Mucosa of gallbladder (tissue), 1 donor: Measurements from ENCODE around the gene ADD1. TPM values are rescaled to one million over a fixed set of nuclear protein-coding genes. Genes with fewer than 3 reads are reported as not detected.

Experiments used
- DNase-seq: peaks from one replicate; pipeline ENCODE4 v3.0.0-alpha.2; 2020; ENCODE audit warnings: low spot score
- total RNA-seq: library from RNA; stranded (reverse); gene quantifications from one replicate; pipeline ENCODE4 v1.2.1, GENCODE V29; 2021
- donor health status: DM: no; HTN: no; CAD: no.

Gene ADD1
- total RNA-seq, 1 donor from 2014 or later, result 346 TPM

DNA sequence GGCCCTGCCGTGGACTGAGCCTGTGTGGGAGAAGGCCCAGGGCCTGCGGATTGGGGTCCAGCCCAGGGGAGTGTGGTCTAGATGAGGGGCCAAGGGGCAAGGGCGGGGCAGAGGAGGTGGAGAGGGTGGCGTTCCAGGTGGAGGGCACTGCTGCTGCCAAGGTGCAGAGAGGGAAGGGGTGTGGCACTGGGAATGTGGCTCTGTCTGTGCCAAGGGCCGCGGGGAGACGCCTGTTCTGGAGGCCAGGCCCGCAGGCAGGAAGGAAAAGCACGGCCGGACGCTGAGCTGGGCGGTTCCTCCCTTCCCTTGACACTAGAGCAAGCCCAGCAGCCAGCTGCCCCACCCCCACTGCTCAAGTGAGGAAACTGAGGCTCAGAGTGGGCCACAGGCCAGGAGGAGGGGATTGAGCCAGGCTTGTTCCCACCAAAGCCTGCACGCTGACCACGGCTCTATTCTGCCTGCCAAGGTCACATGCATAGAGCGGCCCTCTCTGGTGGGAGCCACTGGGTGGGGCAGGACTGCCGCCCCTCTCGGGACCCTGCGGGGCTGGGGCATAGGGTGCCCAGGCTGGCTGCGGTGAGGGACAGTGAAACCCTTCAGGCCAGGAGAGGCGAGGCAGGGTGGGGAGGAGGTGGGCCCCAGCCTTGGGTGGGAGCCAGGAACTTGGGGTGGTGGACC, 37.8 kb upstream of the ADD1 start:
- DNase-seq, result peak; percentile 79

GRCh38 chr4:2806390-2807355, 37.0 kb upstream of the ADD1 start:
- peak; percentile 77 for DNase-seq

DNA sequence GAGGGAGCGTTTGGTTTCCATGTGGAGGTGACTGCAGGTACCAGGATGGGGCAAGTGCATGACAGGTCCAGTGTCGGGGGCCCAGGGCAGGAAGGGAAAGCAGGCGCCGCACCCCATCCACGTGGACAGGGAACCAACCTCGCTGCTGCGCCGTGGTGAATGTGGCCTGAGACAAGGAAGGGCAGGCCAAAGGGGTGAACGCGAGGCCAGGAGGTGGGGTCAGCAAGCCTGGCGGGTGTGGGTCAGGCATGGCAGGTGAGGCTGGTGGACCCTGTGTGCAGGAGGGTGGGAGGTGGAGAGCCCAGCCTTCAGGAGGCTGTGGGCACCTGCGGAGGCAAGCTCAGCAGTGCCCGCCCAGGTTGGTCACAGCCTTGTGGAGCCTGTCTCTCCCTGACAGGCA, 36.1 kb upstream of the ADD1 start:
- no peak for DNase-seq

- DNase-seq, result no peak
Observed at GRCh38 chr4:2808001-2808400, 35.6 kb upstream of the ADD1 start.

DNA sequence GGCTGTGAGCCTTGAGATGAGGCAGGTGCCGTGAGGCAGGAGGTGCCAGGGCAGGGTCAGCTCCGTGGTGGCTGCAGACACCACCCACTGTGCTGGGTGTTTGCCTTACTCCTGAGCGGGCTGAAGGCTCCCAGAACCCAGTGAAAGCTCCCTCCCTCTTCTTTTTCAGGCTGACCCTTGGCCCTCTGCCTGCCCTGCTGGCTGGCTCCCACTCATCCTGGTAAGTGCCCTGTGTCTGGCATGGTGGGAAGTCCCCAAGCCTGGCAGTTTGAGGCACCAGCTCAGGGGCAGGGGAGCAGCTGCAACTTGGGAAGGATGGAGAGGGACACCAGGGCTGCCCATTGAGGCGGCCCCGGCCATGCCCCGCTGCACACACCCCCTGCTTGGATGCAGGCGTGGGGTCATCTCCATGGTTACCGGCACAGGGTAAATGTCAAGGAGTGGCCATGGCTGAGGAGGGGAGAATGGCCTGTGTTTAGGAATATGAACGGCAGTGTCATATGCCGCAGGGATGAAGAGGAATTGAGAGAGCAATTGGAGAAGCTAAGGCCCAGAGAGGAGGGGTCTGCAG, 33.9 kb upstream of the ADD1 start:
- no peak for DNase-seq

- no peak for DNase-seq
Observed at GRCh38 chr4:2810388-2810787, 33.3 kb upstream of the ADD1 start.

GRCh38 chr4:2811830-2812611, 31.6 kb upstream of the ADD1 start:
- DNase-seq, result peak; percentile 74

GRCh38 chr4:2812612-2813354, 30.9 kb upstream of the ADD1 start:
- DNase-seq, result no peak

DNA sequence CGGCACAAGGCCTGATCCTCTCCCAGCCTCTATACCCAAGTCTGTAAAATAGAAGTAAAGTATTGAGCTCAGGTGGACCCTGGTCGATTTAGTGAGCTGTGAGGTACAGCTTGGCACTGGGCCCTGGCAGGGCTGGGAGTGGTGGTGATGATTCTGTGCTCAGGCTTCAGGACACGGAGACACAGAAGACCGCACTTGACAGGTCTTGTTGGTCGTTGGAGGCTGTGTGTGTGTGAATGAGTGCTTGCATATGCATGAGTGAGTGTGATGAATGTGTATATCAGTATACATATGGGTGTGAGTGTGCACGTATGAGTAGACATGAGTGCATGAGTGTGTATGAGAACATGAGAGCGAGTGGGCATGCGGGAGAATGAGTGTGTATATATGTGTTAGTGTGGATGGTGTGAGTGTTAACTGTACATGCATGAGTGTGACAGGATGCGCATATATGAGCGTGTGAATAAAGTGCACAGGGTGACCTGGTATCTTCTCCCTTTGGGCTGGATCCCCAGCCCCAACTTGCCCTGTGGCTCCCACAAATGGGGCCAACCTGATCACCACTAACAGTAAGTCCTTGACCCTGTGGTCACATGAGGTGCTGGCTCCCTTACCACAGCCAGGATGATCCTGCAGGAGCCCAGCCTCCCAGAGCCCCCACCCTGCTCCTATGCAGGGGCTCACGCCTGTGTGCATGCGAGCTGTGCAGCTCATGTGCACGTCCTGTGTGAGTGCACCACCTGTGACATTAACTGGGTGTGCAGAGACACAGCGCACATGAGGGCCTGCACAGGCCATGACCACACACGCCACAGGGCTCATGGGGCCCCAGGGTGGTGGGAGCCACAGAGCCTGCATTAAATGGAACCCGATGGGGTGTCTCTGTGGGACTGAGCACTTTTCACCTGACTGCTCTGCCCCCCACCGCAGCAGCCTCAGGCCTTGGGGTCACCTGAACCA, 29.9 kb upstream of the ADD1 start:
- no peak for DNase-seq

GRCh38 chr4:2814627-2815270, 28.9 kb upstream of the ADD1 start:
- no peak for DNase-seq

- DNase-seq, result no peak
Observed at GRCh38 chr4:2816401-2816954, 27.2 kb upstream of the ADD1 start.

GRCh38 chr4:2817137-2817536, 26.5 kb upstream of the ADD1 start:
- no peak for DNase-seq

DNA sequence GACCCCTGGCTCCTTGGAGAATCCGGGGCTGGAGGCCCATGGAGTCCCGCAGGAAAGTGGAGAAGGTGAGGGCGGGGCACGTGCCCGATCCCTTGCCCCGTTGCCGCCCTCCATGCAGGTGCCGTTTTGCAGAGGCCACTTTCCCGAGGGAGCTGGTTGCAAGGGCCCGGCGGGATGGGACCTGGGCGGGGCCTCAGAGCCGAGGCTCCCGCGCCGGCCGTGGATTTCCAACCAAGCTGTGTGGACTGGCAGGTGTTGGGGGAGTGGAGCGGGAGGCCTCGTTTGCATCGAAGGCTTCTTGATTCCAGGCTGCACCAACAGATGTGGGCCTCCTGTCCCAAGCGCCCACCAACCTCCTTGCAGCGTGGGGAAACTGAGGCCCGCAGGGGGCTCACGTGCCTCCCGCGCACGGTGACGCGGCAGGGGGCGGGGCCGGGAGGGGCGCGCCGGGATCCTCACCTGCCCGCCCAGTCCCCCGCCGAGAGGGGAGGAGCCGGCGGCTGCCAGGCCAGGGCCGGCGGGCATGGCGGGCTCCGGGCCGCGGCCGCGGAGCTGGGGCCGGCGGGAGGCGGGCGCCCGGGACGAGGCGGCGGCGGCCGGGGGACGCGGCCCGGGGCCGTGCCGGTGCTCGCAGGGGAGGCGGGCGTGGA, 25.8 kb upstream of the ADD1 start:
- no peak for DNase-seq

DNA sequence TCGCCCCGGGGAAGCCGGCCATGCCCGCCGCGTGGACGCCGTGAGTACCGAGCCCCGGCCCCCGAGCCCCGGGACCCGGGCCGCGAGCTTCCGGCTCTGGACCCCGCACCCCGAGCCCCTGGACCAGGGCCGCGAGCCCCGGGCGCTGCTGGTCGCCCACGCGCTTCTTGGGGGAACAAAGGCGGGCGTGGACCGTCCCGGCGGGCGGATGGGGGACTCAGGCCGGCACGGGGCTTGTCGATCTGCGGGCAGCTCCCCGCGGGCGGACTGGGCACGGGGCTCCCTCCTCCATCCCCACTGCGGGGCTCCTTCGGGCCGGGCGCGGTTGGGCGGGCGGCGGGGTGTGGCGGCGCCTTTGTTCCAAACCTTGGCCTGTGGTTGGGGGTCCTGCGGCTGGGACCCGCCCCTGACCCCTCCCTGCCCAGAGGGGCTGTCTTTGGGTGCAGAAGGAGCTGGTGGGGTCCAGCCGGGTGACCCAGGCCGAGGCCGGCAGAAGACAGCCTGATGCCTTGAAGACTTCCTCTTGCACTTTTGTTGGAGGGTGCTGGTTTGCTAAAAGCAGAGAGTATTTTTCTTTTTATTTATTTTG, 25.2 kb upstream of the ADD1 start:
- no peak for DNase-seq

DNA sequence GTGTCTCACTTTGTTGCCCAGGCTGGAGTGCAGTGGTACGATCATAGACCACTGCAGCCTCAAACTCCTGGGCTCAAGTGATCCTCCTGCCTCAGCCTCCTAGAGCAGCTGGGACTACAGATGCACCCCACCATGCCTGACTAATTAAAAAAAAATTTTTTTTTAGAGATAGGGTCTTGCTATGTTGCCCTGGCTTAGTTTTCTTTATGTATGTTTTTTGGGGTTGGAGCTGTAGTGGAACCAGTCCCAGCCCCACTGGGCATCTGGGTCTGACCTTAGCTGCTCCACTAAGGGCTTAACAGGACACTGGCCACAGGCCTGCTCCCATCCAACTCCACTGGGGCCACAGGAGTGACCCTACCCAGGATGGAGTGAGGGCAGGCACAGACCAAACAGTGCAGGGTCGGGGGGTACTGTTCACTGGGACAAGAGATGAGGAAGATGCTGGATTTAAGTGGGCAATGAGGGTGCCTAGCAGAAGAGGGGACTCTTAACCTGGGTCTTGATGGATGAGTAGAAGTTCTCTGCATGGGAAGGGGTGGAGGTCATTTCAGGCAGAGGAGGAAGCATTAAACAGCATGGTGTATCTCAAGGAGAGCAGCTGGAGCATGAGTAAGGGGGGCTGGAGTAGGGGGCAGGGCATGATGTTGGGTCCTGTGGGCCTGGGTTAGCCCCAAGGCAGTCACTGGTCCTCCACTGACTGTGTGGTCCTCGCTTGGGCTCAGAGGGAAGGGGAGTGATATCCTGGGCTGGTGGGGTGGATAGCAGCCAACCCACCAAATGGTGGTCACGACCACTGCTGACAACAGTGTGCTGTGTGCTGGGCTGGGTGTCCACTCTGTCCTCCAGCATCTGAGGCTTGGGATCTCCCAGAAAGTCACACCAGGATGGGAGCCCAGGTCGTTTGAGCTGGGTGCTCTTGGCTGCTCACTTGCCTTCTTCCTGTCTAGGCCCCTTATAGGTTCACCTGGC, 24.1 kb upstream of the ADD1 start:
- DNase-seq, result no peak

DNA sequence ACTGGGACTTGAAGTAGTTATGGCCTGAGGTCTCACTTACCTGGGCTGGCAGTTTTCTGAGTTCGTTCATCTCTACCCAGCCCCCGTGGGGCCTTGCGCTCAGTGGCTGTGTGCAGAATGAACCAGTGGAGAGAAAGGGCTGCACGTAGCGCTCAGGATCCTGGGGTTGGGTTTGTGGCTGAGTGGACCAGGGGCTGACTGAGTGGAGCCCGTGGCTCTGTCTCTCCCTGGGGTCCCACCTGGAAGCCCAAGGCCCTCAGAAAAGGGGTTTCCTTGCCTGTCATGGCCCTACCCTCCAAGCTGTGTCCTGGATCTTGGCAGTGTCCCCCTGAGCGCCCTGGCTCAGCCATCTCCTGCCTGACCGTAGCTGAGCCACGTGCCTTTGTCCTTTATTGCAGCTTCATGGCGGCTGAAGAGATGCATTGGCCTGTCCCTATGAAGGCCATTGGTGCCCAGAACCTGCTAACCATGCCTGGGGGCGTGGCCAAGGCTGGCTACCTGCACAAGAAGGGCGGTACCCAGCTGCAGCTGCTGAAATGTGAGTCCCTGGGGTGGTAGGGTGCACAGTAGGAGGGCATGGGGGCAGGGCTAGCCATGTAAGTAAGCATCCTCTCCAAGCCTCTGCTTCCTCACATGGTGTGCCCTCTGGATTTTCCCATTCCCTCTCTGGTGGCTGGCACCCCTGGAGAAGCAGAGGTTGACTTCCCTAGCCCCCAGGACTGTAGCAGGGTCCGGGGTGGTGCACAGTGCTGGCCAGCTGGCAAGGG, 23.2 kb upstream of the ADD1 start:
- DNase-seq, result no peak
